Thyroid gland (tissue), 4 donors: ENCODE data around the gene DHX16.
"Not testable (repeated sequence)": the region's sequence is repeated elsewhere in the genome, so short reads cannot be mapped to it uniquely, and the experiment has no call there.

Source experiments
- POLR2A ChIP-seq, 2 donors: fragments of 450-650 bp; IDR thresholded peaks; one replicate each; pipeline ENCODE4 v1.6.1; 2017; ENCODE audit warnings: antibody characterized with exemption in 2 of 2, mild to moderate bottlenecking in 2 of 2, moderate library complexity in 1 of 2
- TF ChIP-seq, protein P1 (sequence below), 6 experiments: fragments of 200-600 bp in 3 of 6; fragments of 450-650 bp in 3 of 6; sonication (generic) in 3 of 6; IDR thresholded peaks; one replicate each; pipeline ENCODE4 v1.5.1; 2016 to 2019; ENCODE audit warnings: antibody characterized with exemption in 6 of 6, mild to moderate bottlenecking in 2 of 6, inconsistent platforms in 1 of 6, moderate library complexity in 1 of 6

GRCh38 chr6:30717845-30718720 lies 45.3 kb upstream of the DHX16 start:
- TF ChIP-seq, protein P1, sequence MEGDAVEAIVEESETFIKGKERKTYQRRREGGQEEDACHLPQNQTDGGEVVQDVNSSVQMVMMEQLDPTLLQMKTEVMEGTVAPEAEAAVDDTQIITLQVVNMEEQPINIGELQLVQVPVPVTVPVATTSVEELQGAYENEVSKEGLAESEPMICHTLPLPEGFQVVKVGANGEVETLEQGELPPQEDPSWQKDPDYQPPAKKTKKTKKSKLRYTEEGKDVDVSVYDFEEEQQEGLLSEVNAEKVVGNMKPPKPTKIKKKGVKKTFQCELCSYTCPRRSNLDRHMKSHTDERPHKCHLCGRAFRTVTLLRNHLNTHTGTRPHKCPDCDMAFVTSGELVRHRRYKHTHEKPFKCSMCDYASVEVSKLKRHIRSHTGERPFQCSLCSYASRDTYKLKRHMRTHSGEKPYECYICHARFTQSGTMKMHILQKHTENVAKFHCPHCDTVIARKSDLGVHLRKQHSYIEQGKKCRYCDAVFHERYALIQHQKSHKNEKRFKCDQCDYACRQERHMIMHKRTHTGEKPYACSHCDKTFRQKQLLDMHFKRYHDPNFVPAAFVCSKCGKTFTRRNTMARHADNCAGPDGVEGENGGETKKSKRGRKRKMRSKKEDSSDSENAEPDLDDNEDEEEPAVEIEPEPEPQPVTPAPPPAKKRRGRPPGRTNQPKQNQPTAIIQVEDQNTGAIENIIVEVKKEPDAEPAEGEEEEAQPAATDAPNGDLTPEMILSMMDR (IDR thresholded peaks at IDR 0.05), result peak in 1 of 6 experiments; percentile 5
- not testable (repeated sequence) for TF ChIP-seq POLR2A (IDR thresholded peaks at IDR 0.05)
